ENCODE measurements around the gene PLA2G3. TPM values are rescaled to one million over a fixed set of nuclear protein-coding genes. Genes with fewer than 3 reads are reported as not detected.

Gene PLA2G3
- total RNA-seq, 2 donors from 2014 or later = 0.57 to 0.88 TPM

DNA sequence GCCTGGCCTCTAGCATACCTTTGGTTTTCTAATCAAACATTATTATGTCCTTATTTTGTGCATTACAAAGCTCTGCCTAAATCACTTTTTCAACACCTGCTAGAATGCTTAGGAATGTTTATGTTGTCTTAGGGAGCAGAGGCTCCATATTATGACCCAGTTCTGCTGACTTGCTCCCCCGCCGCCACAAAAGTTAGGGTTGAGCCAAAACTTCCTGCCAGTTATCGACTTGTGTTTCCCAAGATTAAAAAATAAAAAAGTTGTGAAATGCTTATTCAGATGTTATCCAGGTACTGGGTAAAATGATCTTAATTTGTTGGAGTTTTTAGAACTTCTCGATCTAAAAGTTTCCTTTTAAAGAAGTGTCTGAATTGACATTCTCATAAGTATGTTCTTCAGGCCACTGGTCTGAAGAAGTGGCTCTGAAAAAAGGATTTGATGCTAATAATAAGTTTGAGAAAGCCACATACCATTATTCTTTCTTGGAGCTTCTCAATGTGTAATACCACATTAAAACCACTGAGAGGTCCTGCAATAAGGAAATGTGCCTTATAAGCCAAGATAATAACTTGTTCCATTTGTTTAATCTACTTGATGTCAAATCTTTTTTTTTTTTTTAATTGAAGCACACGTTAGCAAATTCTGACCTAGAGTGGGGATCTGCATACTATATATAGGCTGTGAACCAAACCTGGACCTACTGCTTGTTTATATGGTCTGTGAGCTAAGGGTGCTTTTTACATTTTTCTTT, 21.9 kb upstream of the PLA2G3 start:
- H3K27ac ChIP-seq = no peak overlapping the region
- no peak for DNase-seq
- H3K4me3 ChIP-seq = no peak overlapping the region
- peaks cover 7% of the 10 kb centered on the region for H3K4me1 ChIP-seq
- intact Hi-C loops (cut with DNase I) = no loop called here
- H3K9me3 ChIP-seq = no peaks in the 10 kb centered on the region
- H3K36me3 ChIP-seq = no peaks in the 10 kb centered on the region
- H3K9ac ChIP-seq (ENCODE audit: low read depth in 2 of 2, low read length in 2 of 2) = no peak overlapping the region
- no peaks in the 10 kb centered on the region for H3K27me3 ChIP-seq
- TF ChIP-seq, protein P1, sequence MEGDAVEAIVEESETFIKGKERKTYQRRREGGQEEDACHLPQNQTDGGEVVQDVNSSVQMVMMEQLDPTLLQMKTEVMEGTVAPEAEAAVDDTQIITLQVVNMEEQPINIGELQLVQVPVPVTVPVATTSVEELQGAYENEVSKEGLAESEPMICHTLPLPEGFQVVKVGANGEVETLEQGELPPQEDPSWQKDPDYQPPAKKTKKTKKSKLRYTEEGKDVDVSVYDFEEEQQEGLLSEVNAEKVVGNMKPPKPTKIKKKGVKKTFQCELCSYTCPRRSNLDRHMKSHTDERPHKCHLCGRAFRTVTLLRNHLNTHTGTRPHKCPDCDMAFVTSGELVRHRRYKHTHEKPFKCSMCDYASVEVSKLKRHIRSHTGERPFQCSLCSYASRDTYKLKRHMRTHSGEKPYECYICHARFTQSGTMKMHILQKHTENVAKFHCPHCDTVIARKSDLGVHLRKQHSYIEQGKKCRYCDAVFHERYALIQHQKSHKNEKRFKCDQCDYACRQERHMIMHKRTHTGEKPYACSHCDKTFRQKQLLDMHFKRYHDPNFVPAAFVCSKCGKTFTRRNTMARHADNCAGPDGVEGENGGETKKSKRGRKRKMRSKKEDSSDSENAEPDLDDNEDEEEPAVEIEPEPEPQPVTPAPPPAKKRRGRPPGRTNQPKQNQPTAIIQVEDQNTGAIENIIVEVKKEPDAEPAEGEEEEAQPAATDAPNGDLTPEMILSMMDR (IDR thresholded peaks at IDR 0.05) = no peak

DNA sequence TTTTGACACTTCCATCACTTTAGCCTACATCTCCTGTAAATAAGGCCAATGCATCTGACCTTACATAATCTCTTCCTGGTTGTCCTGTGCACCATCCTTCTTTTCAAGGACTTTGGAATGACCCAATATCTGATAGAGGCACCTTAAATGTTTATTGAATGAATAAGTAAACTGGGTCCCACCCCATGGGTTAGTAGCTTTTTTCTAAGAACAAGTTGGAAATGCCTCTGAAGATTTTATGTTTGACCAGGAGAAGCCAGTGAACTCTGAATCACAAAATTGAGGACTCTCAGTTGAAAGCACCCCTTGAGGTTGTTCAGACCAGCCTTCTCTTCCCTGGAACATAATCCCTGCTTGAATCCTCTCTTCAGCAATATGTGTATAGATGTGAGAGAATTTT, 21.1 kb upstream of the PLA2G3 start:
- H3K4me1 ChIP-seq = peaks cover 7% of the 10 kb centered on the region
- no peaks in the 10 kb centered on the region for H3K36me3 ChIP-seq
- H3K27me3 ChIP-seq = no peaks in the 10 kb centered on the region
- H3K9me3 ChIP-seq = no peaks in the 10 kb centered on the region
- H3K27ac ChIP-seq = no peak overlapping the region
- no peak overlapping the region for H3K9ac ChIP-seq (ENCODE audit: low read depth in 2 of 2, low read length in 2 of 2)
- no peak for DNase-seq
- intact Hi-C loops (cut with DNase I) = no loop called here
- peak overlapping the region; percentile 75 for H3K4me3 ChIP-seq
- TF ChIP-seq, protein P1 (IDR thresholded peaks at IDR 0.05) = no peak

DNA sequence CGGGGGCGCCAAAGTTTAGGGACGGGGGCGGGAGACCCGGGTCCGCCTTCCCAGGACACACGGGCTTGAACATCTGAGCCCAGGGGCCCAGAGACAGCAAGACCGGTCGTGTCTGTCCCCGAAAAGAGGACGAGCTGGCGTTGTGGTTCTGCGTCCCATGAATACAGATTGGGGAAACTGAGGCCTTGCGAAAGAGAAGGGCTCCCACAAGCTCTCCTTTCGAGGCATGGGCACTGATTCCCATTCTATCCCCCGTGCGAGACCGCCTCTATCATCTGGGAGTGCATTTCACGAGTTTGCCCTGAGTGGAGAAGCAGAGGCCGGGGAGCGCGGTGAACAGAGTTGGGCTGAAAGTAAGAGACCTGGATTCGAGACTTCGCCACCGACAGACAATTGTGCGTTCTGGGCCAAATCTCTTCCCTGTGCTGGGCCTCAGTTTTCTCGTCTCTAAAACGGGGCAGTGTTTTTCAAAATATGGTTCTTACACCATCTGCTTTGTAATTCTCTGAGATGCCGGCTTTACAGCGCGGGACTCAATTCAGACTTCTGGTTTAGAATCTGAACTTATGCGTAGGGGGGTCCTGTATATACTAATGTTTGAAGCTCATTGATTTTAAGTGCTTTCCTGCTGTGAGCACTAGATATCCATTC, 20.1 kb upstream of the PLA2G3 start:
- Histone ChIP-seq H3K4me1 (peaks cover 7% of the 10 kb centered on the region), H3K36me3 (no peaks in the 10 kb centered on the region), H3K4me3 (peak overlapping the region; percentile 75), H3K9me3 (no peaks in the 10 kb centered on the region), H3K9ac (ENCODE audit: low read depth in 2 of 2, low read length in 2 of 2) (peak overlapping the region; percentile 82 to 92), H3K27me3 (no peaks in the 10 kb centered on the region), H3K27ac (peak overlapping the region; percentile 80)
- TF ChIP-seq, protein P1 (IDR thresholded peaks at IDR 0.05) = no peak
- intact Hi-C loops (cut with DNase I) = no loop called here
- DNase-seq = peak; percentile 38

DNA sequence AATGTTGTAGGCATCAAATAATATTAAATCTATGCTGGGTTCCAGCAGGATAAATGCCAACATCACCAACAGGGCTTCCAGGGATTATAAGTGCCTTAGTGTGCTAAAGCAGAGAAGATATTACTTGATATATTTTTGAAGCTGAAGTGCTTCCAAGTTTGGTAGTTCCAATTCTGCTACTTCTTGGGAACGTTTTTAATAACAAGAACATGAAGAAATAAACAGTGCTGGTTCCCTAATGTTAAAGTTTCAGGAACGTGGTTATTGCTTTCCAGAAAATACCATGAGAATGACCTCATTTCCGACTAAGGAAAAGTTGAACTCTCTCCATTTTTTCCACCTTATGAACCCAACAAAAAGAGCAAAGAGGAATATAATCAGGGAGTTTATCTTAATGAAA, 15.1 kb upstream of the PLA2G3 start:
- no peak overlapping the region for H3K4me3 ChIP-seq
- no peaks in the 10 kb centered on the region for H3K36me3 ChIP-seq
- no peaks in the 10 kb centered on the region for H3K27me3 ChIP-seq
- intact Hi-C loops (cut with DNase I) = no loop called here
- DNase-seq = no peak
- H3K27ac ChIP-seq = peak overlapping the region; percentile 12
- no peaks in the 10 kb centered on the region for H3K4me1 ChIP-seq
- H3K9me3 ChIP-seq = no peaks in the 10 kb centered on the region
- no peak overlapping the region for H3K9ac ChIP-seq (ENCODE audit: low read depth in 2 of 2, low read length in 2 of 2)
- TF ChIP-seq, protein P1 (IDR thresholded peaks at IDR 0.05) = no peak

DNA sequence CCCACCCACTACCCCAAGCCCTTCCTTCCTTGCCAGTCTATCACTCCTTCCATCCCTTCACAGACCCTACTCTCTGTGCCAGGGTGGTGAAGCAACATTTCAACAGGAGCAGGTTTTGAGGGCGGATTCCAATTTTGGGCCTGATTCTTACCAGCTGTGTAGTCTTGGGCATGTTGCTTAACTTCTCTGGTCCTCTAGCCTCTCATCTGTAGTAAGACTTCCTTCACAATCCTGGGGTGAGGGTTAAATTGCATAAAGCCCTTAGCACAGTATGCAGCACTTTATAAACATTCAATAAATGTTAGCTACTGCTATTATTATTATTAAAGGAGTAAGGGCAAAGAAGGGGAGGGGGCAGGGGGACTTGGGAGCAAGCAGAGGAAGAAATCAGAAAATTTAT, 14.7 kb upstream of the PLA2G3 start:
- Histone ChIP-seq H3K9ac (ENCODE audit: low read depth in 2 of 2, low read length in 2 of 2) (no peak overlapping the region), H3K9me3 (no peaks in the 10 kb centered on the region), H3K27ac (peak overlapping the region; percentile 12), H3K4me3 (no peak overlapping the region), H3K27me3 (no peaks in the 10 kb centered on the region), H3K4me1 (no peaks in the 10 kb centered on the region), H3K36me3 (no peaks in the 10 kb centered on the region)
- no peak for DNase-seq
- intact Hi-C loops (cut with DNase I) = no loop called here
- TF ChIP-seq, protein P1 (IDR thresholded peaks at IDR 0.05) = no peak

Data from colonic mucosa (tissue), 4 donors.